Heart left ventricle (tissue), 13 donors: ENCODE data around the gene HORMAD2.
"Not testable (repeated sequence)": the region's sequence is repeated elsewhere in the genome, so short reads cannot be mapped to it uniquely, and the experiment has no call there.

Source experiments
- CTCF ChIP-seq, 12 donors: fragments of 200-600 bp; sonication (generic) in 4 of 12; IDR thresholded peaks; one replicate each; pipeline versions ENCODE4 v1.5.0 to v1.8.0; 2018 to 2022; ENCODE audit warnings: antibody characterized with exemption in 12 of 12, mild to moderate bottlenecking in 5 of 12
- POLR2A ChIP-seq, 2 donors: fragments of 450-650 bp; IDR thresholded peaks; one replicate each; pipeline ENCODE4 v1.6.1; 2017; ENCODE audit warnings: antibody characterized with exemption in 2 of 2, mild to moderate bottlenecking in 2 of 2, moderate library complexity in 2 of 2
- donor health status: ischemic (EF 13 %, LVEDD 7.1; RV severe dilation, severe dysfunction).
- donor health status: DM: no; HTN: yes; CAD: no.
- donor health status: DM: no; HTN: no; CAD: no.
- donor health status: ischemic (EF 25% LVEDD 6.9; RV normal size, moderate dysfunction).
- donor health status: ischemic (EF 25% LVEDD 5.7; RV mildly dilated, moderate dysfunction).
- donor health status: ischemic (EF 35%, LVEDD 5.7; RV mildly dilated, moderate dysfunction).
- donor health status: nonischemic (EF 11% LVEDD 7.7; RV severe dilation, severe dysfunction).
- donor health status: DM: yes; HTN: yes; CAD: no.
- donor health status: PGD.
- donor health status: ischemic (EF 29% LVEDD 5.4; RV normal size, mild dysfunction).
- donor health status: nonischemic (EF 23%, LVEDD 6.1; RV moderate dilation, normal function).

GRCh38 chr22:30100770-30101169, 20.5 kb downstream of the HORMAD2 start:
- TF ChIP-seq CTCF, POLR2A (IDR thresholded peaks at IDR 0.05): not testable (repeated sequence)
